GM19351 (cell line): Measurements from ENCODE around the gene GALNT18.

Experiments
- ATAC-seq: cut with Tn5 transposase; IDR thresholded peaks from one replicate; pipeline ENCODE4 v1.9.1; 2021; ENCODE audit warnings: mild to moderate bottlenecking, moderate library complexity; ENCODE audit not compliant: unreplicated experiment

The GALNT18 gene

GRCh38 chr11:11502263-11502861 lies 119.4 kb downstream of the GALNT18 start:
- no peak for ATAC-seq

DNA sequence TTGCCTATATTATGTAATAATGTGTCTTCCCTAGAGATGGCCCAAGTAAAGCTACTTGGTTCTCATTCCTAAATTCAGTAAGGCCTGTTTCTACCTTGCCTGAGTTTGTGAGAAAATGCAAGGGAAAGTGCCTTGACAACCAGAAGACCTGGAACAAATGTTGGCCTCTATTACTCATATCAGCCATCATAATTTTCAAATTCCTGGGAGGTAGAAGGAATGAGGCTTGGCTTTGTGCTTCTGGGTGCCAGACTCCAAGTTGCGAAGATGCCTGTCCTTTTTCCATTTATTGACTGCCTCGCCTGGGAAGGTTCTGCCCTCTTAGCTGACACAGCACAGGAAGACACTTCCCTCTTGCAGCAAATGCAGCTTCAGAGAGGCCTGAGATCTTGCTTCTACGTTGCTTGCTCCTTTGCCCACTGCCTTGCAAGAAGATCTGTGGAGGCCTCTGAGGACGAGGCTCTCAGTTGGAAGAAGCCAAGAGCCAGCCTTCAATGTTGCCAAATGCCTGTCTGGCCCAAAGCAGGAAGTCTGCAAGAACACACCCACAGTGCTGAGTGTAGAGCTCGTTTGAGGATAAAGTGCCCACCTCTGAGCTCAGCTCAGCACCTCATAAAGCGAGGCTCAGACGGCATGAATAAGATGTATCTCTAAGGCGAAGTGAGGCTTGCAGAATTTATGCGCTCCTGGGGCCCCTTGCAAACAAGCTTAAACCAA lies 120.1 kb downstream of the GALNT18 start:
- no peak for ATAC-seq

- no peak for ATAC-seq
These were observed 120.9 kb downstream of the GALNT18 start for GRCh38 chr11:11500744-11501487.

- ATAC-seq = no peak
These were observed 122.5 kb downstream of the GALNT18 start for GRCh38 chr11:11499300-11499699.

DNA sequence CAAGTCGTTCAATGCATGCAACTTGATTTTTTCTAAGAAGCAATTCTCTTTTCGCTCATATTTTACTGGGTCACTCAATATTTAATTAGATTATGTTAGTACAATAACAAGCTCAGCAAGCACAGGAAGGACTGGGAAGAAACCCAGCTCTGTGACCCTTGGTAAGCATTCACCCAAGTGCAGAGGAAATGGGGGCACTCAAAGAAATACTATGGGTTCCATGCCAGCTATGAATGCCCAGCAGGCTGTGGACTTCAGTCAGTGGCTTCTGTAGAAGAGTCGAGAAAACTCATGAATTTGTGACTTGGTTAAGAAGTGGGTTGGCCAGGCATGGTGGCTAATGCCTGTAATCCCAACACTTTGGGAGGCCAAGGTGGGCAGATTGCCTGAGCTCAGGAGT lies 123.6 kb downstream of the GALNT18 start:
- no peak for ATAC-seq

DNA sequence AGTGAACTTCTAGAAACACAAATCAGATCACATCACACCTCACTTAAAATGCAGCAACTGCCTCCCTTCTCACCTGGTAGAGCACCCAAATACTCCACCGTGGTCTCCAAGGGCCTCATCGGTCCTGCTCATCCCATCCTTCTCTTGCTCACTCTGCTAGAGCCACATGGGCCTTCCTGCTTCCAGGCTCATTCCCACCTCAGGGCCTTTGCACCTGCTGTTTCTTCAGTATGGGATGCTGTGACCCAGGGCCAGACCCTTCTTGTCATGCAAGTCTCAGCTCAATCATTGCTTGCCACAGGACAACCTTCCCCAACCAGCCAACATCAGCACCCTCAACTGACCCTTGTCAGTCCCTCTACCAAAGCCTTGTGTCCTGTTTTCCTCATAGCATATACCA lies 124.9 kb downstream of the GALNT18 start:
- ATAC-seq = no peak

- no peak for ATAC-seq
These were observed 127.5 kb downstream of the GALNT18 start for GRCh38 chr11:11494348-11494747.

GRCh38 chr11:11493698-11494097 lies 128.1 kb downstream of the GALNT18 start:
- ATAC-seq = no peak

DNA sequence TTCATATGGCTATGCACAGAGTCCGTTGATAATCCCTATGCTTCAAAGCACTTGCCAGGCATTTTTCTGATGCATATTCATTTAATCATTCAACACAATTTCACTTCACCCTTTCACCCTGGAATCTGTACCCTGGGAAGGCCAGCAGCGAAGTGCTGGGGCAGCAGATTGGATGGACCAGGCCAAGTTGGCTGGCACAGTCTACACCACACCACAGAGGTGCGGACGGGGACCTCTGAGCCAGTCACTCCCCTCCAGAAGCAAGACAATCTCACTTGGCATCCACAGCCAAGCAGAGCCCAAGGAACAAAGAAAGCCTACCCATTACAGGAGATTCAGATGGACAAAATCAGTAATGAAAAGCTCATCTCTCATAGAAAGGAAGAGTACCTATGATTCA lies 130.2 kb downstream of the GALNT18 start:
- ATAC-seq = no peak

GRCh38 chr11:11491014-11491413 lies 130.8 kb downstream of the GALNT18 start:
- ATAC-seq = no peak

- no peak for ATAC-seq
These were observed 135.4 kb downstream of the GALNT18 start for GRCh38 chr11:11486423-11486822.

DNA sequence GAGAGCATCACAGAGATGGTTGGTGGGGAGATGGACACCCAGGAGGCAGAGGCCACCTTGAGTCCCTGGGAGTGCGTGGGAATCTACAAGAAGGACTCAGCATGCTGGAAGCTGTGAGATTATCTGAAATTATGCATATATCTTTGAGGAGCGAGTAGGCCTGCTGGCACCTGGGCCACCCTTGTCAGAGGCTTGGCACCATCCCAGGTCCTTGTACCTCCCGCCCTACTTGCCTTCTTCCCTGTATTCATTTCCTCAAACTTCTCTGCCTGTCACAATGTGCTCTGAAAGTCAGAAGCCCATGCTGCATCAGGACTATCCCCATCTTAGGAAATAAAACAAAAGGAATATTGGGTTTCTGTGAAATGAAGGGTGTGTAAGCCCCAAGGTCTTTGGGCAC lies 135.8 kb downstream of the GALNT18 start:
- no peak for ATAC-seq

DNA sequence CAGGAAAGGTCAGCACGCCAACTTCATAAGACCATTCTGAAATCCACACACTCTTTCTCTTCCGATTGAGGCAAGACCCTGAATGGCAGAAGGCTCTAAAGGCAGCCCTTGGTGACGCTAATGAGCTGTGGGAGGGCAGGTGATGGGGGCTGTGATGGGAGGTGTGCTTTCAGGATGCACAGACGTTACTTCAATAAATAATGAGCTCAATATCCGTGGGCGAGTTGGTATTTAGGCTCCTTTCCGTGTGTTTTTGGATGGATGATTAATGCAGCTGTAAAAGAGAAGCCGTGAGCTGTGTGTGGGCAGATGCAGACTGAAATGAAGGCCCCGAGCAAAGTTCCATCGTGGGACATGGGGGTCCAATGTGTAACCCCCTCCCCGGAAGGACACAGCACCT lies 138.2 kb downstream of the GALNT18 start:
- no peak for ATAC-seq

DNA sequence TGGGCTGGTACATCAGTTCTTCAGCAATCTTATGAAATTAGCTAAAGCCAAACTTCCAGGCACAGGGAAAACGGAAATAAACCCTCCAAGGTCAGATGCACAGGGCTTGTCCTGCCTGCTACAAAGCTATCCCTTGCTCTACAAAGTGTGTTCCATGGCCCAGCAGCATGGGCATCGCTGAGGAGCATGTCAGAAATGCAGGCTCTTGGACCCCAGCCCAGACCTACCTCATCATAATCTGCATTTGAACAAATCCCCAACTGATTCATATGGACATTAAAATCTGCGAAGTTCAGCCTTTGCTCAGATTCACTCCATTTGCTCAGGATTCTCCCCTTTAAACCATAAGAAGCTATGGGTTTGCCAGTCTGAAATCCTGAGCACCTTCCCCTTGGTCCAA lies 139.1 kb downstream of the GALNT18 start:
- no peak for ATAC-seq

DNA sequence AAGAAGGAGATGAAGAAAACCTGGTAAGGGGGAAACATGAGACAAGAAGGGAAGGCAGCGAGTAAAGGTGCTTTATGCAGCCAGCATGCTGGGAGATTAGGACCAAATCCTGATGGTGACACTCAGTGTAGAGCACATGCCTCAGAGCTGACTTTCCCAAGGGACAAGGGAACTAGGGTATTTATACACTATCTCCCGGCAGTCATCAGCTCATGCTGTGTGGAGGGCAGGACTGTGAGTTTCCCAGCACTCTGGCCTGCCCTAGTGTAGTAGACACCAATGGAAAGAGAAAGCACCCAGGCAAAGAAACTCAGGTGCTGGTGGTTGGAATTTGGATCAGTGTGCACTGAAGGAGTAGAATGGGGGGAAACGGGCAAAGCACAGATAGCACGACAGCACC lies 140.4 kb downstream of the GALNT18 start:
- no peak for ATAC-seq

GRCh38 chr11:11480971-11481370 lies 140.8 kb downstream of the GALNT18 start:
- ATAC-seq = no peak

DNA sequence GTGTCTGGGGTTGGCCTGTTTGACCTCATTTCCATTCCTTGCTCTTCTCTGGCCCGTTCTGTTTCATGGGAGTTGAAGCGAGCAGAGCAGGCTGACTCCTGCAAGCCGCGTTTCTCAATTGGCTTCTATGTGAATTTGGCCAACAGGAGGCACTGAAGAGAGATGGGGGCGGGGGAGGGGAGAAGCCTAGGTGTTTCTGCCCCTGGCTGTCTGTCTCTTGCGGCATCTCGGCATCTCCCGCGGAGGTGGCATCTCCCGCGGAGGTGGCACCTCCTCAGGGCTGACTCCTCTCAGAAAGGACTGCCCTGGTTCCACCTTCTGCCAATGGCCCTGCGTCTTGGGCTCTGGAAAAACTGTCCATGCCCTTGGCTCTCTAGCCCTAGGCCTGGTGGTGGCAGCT lies 143.1 kb downstream of the GALNT18 start:
- no peak for ATAC-seq

GRCh38 chr11:11477695-11478420 lies 143.9 kb downstream of the GALNT18 start:
- no peak for ATAC-seq

DNA sequence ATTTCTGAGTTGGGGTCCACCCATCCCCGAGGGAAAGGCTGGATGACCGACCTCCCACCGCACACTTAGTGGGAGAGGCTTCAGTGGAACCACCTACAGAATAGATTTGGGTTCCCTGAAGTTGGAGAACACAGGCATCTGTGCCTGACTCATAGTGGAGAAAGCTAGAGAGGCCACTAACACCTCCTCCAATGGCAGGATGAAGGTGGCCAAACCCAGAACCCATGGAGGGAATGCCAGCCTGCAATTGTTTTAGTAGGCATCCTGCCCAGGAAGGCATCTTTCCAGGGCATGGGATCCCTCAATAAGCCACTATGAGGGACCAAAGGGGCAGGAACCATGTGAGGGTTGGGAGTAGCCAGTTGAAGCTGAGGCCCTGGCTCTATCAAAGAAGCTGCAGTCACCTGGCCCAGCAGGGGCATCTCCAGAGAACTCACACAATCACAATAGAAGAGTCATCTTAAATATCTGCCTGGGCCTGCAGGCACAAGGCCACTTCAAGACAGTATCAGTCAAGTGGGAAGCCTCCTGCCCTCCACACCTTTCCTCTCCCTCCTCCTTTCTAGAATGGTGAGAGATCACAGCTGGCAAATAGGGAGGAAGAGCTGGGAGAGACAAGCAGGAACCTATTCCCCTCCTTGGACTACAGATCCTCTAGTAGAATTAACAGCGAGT lies 144.7 kb downstream of the GALNT18 start:
- no peak for ATAC-seq

DNA sequence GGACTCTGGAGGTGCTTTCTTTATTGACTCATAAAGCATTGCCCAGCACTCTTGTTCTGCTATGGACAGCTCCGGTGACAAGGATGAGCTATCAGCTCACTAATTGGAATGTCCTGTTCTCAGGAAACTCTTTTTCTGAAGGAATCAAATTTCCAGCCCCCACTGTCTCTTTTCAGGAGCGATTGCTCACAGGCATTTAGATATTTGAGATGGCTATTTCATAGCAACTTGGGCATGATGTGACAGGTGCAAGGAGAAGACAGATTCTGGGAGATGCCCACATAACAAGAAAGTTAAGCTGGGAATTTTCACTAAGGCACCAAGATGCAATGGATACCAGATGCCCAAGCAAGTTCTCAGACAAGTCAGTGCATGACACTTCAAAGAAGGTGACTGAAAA lies 145.3 kb downstream of the GALNT18 start:
- no peak for ATAC-seq

DNA sequence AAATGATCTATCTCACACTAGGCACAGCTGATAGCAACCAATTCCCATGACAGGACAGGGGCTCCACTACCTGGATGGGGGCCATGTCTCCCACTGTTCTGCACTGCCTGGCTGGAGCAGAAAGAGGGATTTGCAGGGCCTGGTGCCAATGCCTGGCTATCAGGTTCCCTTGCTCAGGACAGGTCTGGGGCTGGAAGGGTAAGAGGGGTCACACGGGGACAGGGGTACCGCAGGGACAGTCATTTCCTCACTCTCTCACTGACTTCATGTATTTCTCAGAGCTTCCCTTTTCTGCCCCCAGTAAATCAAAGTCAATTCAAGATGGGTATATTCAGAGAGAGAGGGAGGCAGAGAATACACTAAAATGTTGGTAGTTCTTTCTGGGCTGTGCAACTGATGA lies 149.7 kb downstream of the GALNT18 start:
- no peak for ATAC-seq
